Activated T-cell treated with anti-CD3 and anti-CD28 coated beads, Interleukin-2, amount 50 U/mL, for 1 hour (primary cell): ENCODE data around the gene ZNF804B.
"Not testable (repeated sequence)": the region's sequence is repeated elsewhere in the genome, so short reads cannot be mapped to it uniquely, and the experiment has no call there.

Experiments used
- DNase-seq: peaks from one replicate; pipeline ENCODE4 v3.0.0-alpha.2; 2020

The ZNF804B gene

DNA sequence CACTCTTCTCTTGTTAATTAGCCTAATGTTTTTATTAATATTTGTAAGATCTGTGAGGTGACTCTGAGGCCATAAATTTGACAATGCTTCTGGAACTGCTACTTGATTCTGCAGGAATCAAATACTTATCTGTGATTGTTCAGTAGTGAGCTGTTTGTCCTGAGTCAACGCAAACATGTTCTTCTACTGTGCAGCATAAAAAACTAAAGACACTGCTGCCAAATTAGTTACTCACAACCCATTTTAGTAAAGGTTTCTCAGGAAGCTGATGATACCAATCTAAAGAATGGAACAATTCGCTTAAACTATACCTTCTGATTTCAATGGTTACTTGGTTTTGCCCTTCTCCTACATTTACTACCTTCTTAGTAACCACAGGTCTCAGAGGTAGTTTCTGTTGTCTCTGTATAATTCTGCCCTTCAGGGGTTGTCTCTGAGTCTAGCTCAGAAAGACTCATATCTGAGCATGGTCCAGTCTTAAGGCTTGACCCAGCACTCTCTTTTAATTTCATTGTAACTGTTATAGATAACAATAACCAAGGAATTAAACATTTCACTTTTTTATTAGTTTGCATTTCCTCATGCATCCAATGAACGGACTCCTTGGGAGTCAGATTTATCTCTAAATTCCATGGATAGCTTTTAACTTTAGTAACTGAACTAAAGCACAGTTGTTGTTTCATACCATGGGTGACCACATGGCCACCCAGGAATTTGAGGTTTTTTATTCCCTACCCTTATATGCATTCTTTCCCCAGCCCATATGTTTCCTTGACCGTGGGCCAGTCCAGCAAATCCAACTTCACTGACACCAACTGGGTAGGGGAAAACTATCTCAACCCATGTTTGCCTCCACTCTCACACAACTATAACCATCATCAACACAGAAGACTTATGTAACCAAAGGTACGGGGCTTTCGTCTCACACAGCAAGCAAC lies 345.5 kb downstream of the ZNF804B start:
- DNase-seq: no peak

- DNase-seq: no peak
Measured at GRCh38 chr7:89123871-89124270, 364.4 kb downstream of the ZNF804B start.

- DNase-seq: no peak
Measured at GRCh38 chr7:89129600-89130375, 370.3 kb downstream of the ZNF804B start.

DNA sequence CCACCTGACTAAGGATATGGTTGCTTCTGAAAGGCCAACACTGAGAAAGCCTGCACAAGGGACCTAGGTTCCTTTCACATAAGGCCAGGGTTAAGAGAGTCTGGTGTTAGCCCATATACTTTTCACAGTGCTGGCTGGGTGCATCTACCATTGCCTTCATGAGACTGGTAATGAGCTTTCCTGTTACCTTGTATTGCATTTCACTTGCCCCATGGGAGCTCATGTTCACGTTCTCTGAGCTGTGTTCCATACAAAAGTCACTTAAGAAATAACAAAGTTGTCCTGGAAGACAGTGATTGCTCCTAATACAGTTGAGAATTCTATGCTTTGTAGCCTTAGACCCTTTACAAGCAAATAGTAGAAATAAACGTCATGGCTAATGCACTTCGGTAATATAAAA lies 373.9 kb downstream of the ZNF804B start:
- DNase-seq: no peak

DNA sequence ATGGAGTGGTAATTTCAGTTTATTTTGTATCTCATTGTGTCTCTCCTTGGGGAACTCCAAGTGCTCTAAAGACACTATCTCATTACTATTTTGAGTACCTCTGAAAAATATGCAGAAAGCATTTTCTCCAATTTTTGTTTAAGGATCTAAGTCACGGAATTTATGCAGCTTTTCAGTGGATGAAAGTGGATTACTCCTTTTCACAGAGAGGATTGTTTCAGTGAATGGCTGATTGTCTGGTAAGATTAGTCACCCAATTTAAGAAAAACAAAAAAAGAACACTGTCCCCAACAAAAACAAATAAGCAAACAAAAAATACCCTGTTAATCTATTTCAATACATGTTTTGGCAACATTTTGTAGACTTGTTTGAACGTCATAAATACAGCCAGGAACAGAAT lies 374.3 kb downstream of the ZNF804B start:
- no peak for DNase-seq

DNA sequence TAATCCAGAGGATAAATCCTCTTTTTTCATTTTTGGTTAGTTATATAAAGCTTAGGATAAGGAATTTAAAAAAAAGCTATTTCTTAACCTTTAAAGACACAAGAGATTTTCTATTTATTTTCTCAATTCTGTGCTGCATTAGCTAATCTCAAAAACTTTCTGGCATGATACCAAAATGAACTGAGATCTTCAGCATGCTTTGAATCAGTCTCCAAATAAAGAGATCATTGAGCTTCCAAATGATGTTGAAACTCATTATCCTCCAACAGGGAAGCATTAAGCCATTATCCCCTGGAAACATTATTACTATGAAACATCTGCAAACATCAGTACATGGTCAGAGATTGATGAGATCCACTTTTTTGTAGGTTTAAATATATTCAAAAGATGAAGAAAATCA lies 386.3 kb downstream of the ZNF804B start:
- no peak for DNase-seq

DNA sequence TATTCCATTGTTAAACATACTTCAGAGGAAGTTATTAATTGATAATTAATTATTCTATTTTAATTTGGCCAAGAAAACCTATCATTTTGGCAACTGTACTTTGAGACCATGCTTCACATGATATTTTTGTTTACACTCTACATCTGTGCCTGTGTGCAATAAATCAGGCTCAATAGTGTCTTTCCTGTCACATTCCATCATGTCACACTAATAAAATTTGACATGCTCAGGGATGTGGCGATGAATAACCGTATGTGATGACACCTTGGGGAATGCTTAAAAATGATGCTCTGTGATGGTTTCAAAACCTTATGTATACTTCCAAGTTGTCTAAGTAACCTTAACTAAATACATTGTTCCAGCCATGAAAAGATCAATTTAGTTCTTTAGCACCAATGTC lies 400.6 kb downstream of the ZNF804B start:
- DNase-seq: no peak

- no peak for DNase-seq
Measured at GRCh38 chr7:89165421-89165820, 405.9 kb downstream of the ZNF804B start.

DNA sequence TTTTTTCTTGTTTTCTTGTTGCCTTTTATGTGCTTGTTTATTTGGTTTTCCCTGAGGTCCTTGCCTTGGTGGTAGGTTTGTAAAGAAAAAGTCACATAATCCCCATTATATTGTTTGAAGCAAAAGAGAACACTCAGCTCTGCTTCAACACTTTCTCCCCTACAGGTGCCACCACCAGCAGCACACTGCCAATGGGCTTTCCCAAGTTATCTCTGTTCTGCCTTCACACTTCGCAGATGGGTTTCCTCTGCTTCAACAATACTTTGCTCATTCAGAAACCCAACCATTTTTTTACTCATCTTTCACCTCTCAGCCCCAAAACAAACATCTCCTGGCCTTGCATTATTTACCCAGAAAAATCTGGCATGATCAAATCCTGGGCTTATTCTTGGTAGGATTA lies 411.1 kb downstream of the ZNF804B start:
- no peak for DNase-seq

DNA sequence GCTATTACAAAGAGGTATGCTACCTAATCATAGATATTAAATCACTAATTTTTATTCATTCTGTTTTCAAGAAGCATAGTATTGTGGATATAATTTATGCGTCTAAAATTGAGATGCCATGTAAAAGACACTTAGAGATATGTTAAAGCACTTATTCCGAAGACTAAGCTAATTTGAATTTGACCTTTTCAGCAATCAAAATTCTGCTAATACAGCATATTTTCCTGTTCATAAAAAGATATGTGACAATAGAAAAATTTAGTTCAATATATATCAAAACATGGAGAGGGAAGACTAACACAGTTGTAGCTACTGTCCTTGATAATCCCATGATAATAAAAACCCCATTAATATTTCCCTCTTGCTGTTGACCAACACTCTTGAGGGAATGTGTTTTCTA lies 422.6 kb downstream of the ZNF804B start:
- DNase-seq: no peak

- no peak for DNase-seq
Measured at GRCh38 chr7:89183712-89184111, 424.2 kb downstream of the ZNF804B start.

GRCh38 chr7:89200758-89201157 lies 441.3 kb downstream of the ZNF804B start:
- no peak for DNase-seq

DNA sequence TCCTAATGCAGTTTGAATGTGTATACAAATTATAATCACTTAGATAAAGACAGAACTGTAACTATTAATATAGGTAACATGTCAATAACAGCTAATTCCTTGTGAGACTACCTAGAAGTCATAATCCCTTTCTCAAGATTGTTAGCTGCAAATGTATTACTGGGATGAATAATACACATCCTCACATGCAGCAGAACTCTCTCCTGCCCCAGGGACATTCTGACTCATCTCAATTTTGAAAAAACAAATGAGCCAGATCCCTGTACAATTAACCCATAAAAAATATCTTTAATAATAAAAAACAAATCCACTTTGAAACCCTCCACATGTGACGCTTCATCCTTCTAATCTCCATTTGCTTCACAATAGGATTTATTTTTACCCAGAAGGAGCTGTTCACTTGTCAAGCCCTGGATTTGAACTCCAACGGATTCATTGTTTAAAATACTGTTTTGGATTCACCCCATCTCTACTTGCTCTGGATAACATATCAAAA lies 464.4 kb downstream of the ZNF804B start:
- no peak for DNase-seq

DNA sequence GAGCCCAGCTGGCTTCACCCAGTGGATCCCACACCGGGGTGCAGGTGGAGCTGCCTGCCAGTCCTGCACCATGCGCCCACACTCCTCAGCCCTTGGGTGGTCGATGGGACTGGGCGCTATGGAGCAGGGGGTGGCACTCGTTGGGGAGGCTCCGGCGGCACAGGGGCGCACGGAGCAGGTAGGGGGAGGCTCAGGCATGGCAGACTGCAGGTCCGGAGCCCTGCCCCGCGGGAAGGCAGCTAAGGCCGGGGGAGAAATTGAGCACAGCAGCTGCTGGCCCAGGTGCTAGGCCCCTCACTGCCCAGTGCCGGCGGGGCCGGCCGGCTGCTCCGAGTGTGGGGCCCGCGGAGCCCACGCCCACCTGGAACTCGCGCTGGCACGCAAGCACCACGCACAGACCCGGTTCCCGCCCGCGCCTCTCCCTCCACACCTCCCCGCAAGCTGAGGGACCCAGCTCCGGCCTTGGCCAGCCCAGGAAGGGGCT lies 469.2 kb downstream of the ZNF804B start:
- not testable (repeated sequence) for DNase-seq

DNA sequence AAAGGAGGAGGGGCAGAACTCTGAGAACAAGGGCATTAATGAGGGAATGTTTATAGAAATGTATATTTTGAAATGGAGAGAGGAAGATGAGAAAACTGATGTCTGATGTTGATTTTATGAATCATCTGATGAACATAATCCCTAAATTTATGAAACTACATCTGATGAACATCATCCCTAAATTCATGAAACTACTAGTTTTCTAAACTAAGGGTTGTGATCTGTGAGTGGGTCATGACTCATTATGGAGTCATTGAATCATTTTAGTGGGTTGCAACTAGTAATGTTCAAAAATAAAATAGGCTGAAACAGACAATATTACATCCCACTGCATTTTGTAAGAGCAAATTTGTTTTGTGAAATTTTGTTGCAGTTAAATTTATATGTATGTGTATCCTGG lies 478.7 kb downstream of the ZNF804B start:
- DNase-seq: no peak

DNA sequence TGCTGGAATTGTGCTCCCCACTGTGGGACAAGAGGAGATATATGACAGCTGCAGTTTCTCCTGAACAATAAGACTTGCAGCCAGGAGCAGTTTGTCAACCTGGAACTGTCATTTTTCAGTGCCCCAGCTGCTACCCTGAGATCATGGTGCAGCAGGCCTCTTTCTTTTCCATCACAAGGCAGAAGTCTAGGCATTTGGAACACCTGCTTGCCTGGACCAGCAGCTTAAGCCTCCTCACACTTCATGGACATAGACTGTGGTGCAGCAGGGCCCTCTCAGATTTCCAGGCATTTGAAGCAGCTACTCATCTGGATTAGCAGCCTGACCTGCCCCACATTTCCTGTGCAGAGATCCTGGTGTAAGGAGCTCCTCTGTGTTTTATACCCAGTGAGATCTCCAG lies 486.7 kb downstream of the ZNF804B start:
- DNase-seq: no peak

GRCh38 chr7:89247207-89247606 lies 487.7 kb downstream of the ZNF804B start:
- DNase-seq: no peak

- no peak for DNase-seq
Measured at GRCh38 chr7:89259085-89259484, 499.6 kb downstream of the ZNF804B start.

- no peak for DNase-seq
Measured at GRCh38 chr7:89264126-89264525, 504.6 kb downstream of the ZNF804B start.

DNA sequence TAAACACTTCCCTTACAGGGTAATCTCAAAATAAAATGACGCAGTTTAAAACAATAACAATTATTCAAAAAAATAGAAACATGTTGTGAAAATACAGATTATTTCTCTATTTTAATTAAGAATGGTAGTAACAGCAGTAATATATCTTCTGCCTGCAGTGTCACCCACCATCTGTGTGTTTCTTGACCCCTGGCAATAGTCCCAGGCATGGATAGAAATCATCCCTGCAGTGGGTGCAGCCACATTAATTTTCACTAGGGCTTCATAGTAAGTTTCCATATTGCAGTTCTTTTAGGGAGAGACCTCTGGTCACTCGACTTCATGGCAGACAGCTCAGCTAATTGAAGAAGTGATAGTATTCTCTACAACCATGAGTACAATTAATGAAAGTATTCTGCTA lies 506.1 kb downstream of the ZNF804B start:
- no peak for DNase-seq

DNA sequence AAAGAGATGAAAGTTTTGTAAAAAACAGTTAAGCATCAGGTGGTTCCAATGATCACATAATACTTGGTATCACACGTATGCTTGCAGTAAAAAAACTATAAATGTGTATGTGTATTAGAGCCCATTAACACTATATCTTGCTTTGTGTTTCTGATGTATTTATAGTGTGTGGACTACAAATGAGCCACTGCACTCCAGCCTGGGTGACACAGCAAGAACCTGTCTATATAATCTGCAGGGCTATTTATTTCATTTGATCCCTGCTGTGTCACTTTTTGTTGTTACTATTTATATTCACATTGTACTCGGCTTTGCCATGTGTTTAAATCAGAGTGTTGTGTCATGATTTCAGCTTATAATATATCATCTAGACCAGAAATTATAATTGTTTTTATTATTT lies 523.8 kb downstream of the ZNF804B start:
- DNase-seq: no peak

GRCh38 chr7:89308535-89308934 lies 549.0 kb downstream of the ZNF804B start:
- no peak for DNase-seq

DNA sequence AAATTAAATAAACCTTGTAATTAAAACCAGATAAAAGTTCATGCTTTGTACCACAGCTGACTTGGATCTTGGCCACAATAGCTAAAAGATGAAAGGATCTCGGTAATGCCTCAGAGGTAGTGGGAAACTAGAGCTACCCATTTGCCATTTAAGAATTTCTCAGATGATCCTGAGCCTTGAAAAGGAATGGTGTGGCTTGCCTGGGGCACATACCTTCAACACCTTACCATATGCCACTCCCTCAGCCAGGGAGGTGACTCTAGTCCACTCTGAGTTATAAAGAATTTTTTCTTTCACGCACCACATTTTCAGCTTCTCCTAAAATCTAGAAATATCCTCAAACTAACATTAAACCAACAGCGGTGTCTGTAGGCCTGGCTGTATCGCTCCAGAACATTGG lies 552.4 kb downstream of the ZNF804B start:
- no peak for DNase-seq

GRCh38 chr7:89312551-89312950 lies 553.1 kb downstream of the ZNF804B start:
- no peak for DNase-seq
